SK-N-MC (cell line): ENCODE results near the gene GLI1.

Experiments used
- EZH2 ChIP-seq: fragments of 200-600 bp; sonication (generic); IDR thresholded peaks from one replicate; pipeline ENCODE4 v1.6.1; 2017; ENCODE audit warnings: antibody characterized with exemption
- FOXP2 ChIP-seq: optimal IDR thresholded peaks from 2 replicates; pipeline ENCODE3; 2011; ENCODE audit warnings: mild to moderate bottlenecking, moderate library complexity; ENCODE audit not compliant: insufficient read depth; ENCODE audit errors: extremely low read length, control extremely low read depth
- POLR2AphosphoS5 ChIP-seq: IDR thresholded peaks from 2 replicates; pipeline ENCODE4 v1.6.1; 2012; ENCODE audit warnings: mild to moderate bottlenecking, low read depth, low read length, borderline replicate concordance

DNA sequence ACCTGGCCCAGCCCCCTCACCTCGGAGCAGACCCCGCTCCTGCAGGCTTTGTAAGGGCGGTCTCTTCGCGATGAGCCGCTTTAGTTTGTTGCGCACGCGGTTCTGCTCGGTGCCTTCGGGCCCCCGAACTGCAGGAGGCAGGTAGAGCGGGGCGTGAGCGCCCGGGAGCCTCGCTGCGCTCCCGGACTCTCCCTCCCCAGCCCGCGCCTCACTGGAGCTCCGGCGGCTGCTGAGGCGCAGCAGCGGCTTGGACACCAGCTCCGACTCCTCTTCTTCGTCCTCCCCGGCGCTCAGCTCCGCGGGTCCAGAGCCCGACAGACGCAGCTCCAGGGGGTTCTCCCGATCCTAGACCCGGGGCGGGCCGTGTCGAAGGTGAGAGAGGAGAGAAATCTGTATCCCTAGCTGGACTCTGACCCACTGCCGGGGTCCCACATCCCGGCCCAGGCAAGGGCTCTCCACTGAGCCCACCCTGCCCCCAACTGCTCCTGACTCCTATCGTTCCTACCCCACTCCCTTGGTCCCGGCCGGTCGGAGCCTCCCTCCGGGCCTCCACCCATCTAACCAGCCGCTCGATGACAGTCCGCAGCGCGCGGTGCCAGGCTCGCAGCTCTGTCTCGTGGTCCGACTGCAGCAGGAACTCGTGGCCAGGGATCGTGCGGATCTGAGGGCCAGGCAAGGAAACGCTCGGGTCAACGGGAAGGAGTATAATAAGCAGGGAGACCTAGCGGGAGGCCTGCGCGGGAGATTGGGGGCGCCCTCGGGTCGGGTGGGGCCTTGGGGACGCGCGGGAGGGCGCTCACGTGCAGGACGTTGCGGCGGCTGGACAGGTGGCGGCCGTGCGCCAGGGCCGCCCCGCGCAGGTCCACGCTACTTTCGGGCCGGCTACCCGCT is 15.9 kb downstream of the GLI1 start:
- TF ChIP-seq EZH2 (no peak), POLR2AphosphoS5 (no peak), FOXP2 (no peak)
